Measurements from ENCODE around the gene SLC25A21. TPM values are rescaled to one million over a fixed set of nuclear protein-coding genes. Genes with fewer than 3 reads are reported as not detected.

SLC25A21 gene
- total RNA-seq, 4 donors from 2014 or later: 0.39 to 3.3 (median 1.2) TPM

DNA sequence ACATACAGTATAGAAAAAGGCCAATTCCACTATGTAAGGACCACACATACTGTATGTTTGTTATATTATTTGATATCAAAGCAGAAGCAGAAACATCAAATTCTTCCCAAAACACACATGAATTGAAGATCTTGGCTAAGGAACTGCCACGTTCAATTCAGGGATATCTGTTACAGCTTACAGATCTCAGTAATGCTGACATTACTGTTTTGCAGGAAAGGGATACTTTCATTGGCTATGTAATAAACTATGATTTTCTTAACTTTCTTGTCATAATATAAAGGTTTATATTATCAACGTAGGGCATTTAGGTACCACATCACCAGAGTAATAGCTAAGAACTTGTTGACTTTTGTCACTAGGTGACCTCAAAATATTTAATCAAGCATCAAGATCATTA lies 362.2 kb downstream of the SLC25A21 start:
- intact Hi-C loops (cut with DNase I): no loop called here
- H3K9me3 ChIP-seq: no peaks in the 10 kb centered on the region

DNA sequence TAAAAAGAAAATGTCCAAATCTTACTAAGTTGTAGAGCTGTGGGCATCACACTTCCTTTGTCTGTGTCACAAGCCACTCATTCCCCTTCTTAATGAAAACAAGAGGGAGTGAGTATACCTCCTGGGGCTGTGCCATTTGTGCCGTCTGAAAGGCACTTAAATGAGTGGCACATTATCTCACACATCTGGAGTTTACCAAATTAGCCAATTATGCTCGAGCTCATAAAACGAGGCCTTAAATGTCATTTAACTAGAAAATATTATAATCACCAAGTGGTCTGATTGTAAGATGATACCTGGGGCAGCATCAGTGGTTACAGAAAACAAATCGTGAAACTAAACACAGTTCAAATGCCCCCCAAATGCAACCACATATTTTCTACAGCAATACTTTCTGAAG lies 364.7 kb downstream of the SLC25A21 start:
- Histone ChIP-seq H3K4me1 (no peaks in the 10 kb centered on the region), H3K36me3 (no peaks in the 10 kb centered on the region), H3K27me3 (no peaks in the 10 kb centered on the region), H3K9me3 (no peaks in the 10 kb centered on the region), H3K27ac (replicated peaks in 1 of 4) (no peak overlapping the region), H3K4me3 (no peak overlapping the region)
- 64% methylated on average over 4 of the region's 4 CpGs for WGBS
- DNase-seq (ENCODE audit: extremely low spot score): no peak
- intact Hi-C loops (cut with DNase I): no loop called here
- no peak for TF ChIP-seq EP300 (IDR thresholded peaks at IDR 0.05)
- TF ChIP-seq POLR2AphosphoS5 (IDR thresholded peaks at IDR 0.05): no peak
- TF ChIP-seq POLR2A (IDR thresholded peaks at IDR 0.05; ENCODE audit: low read depth): no peak
- TF ChIP-seq, protein P1, sequence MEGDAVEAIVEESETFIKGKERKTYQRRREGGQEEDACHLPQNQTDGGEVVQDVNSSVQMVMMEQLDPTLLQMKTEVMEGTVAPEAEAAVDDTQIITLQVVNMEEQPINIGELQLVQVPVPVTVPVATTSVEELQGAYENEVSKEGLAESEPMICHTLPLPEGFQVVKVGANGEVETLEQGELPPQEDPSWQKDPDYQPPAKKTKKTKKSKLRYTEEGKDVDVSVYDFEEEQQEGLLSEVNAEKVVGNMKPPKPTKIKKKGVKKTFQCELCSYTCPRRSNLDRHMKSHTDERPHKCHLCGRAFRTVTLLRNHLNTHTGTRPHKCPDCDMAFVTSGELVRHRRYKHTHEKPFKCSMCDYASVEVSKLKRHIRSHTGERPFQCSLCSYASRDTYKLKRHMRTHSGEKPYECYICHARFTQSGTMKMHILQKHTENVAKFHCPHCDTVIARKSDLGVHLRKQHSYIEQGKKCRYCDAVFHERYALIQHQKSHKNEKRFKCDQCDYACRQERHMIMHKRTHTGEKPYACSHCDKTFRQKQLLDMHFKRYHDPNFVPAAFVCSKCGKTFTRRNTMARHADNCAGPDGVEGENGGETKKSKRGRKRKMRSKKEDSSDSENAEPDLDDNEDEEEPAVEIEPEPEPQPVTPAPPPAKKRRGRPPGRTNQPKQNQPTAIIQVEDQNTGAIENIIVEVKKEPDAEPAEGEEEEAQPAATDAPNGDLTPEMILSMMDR (IDR thresholded peaks at IDR 0.05): no peak

More for the DNA sequence above, 362.2 kb downstream of the SLC25A21 start:
- Histone ChIP-seq H3K4me3 (no peak overlapping the region), H3K36me3 (no peaks in the 10 kb centered on the region), H3K27me3 (no peaks in the 10 kb centered on the region), H3K27ac (replicated peaks in 1 of 4) (no peak overlapping the region), H3K4me1 (no peaks in the 10 kb centered on the region)
- 81% methylated on average over 2 of the region's 2 CpGs for whole genome bisulfite sequencing
- no peak for DNase-seq (ENCODE audit: extremely low spot score)
- TF ChIP-seq EP300 (IDR thresholded peaks at IDR 0.05) (no peak), POLR2A (IDR thresholded peaks at IDR 0.05; ENCODE audit: low read depth) (no peak), POLR2AphosphoS5 (IDR thresholded peaks at IDR 0.05) (no peak)
- TF ChIP-seq, protein P1 (IDR thresholded peaks at IDR 0.05): no peak

DNA sequence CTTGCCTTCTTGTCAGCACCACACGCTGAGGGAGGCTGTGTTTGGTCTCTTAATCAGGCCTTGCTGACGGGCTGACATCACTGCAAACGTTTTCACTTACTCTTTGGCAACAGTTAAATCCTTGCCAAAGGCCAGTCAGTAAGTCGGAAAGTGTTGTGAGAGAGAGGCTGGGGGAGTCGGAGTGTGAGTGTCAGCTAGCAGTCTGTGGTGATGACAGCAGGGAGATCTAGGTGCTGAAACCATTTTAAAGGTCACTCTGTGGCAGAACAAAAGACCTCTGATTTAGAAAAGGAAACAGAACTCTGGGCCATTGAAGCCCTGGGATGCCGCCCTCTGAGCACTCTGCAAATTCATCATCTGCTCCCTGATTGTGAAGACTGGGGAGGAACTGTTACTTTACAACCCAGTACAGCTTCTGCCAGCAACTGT lies 367.3 kb downstream of the SLC25A21 start:
- DNase-seq (ENCODE audit: extremely low spot score): no peak
- intact Hi-C loops (cut with DNase I): no loop called here
- Histone ChIP-seq H3K36me3 (no peaks in the 10 kb centered on the region), H3K27me3 (no peaks in the 10 kb centered on the region), H3K9me3 (no peaks in the 10 kb centered on the region), H3K4me1 (no peaks in the 10 kb centered on the region), H3K4me3 (no peak overlapping the region), H3K27ac (replicated peaks in 1 of 4) (no peak overlapping the region)
- TF ChIP-seq POLR2AphosphoS5 (IDR thresholded peaks at IDR 0.05) (no peak), POLR2A (IDR thresholded peaks at IDR 0.05; ENCODE audit: low read depth) (no peak), EP300 (IDR thresholded peaks at IDR 0.05) (no peak)
- TF ChIP-seq, protein P1 (IDR thresholded peaks at IDR 0.05): no peak
- WGBS: 36% methylated on average over 6 of the region's 6 CpGs

DNA sequence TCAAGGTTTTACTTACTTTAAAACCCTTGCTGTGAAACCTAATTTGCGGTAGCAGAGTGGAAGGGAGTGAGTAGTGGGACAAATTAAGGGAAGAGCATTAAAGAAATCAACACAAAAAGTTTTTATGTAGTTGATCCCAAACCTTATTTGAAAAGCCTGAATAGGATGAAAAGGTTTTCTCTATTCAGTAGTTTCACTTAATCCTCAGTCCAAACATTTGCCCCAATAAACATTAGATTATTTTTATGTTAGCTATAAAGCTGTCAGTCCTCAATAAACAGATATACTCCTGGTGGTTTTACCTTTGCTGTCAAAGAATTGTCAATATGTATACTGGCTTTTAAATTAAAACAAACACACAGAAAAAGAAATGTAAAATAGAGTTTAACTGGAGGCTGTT lies 374.8 kb downstream of the SLC25A21 start:
- H3K9me3 ChIP-seq: no peaks in the 10 kb centered on the region
- no peaks in the 10 kb centered on the region for H3K36me3 ChIP-seq
- TF ChIP-seq POLR2A (IDR thresholded peaks at IDR 0.05; ENCODE audit: low read depth) (no peak), EP300 (IDR thresholded peaks at IDR 0.05) (no peak)
- H3K27me3 ChIP-seq: no peaks in the 10 kb centered on the region
- no peak overlapping the region for H3K27ac ChIP-seq (replicated peaks in 1 of 4)
- intact Hi-C loops (cut with DNase I): no loop called here
- no peaks in the 10 kb centered on the region for H3K4me1 ChIP-seq
- 80% methylated on average over 1 of the region's 1 CpG for WGBS
- no peak for DNase-seq (ENCODE audit: extremely low spot score)
- no peak overlapping the region for H3K4me3 ChIP-seq

DNA sequence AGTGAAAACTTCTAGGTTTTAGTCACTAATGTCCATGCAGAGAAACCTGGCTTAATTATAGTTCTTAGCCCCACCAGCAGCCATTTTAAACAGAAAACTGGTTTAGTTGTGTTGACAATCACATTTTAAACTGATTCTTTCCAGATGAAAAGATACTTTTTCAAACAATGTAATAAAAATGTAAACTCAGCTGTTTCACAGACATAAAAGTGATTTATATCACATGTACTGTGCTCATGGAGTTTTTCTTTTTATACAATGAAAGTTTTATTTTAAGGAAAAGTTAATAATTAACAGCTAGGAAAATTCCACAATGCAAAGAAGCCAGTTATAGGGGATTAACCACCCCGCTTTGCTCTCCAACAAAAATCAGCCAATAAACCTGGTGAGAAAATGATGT lies 381.0 kb downstream of the SLC25A21 start:
- Histone ChIP-seq H3K27ac (replicated peaks in 1 of 4) (no peak overlapping the region), H3K9me3 (no peaks in the 10 kb centered on the region), H3K4me1 (no peaks in the 10 kb centered on the region), H3K4me3 (no peak overlapping the region), H3K27me3 (no peaks in the 10 kb centered on the region), H3K36me3 (no peaks in the 10 kb centered on the region)
- intact Hi-C loops (cut with DNase I): no loop called here
- TF ChIP-seq POLR2A (IDR thresholded peaks at IDR 0.05; ENCODE audit: low read depth) (no peak), EP300 (IDR thresholded peaks at IDR 0.05) (no peak), POLR2AphosphoS5 (IDR thresholded peaks at IDR 0.05) (no peak)
- TF ChIP-seq, protein P1 (IDR thresholded peaks at IDR 0.05): no peak
- 87% methylated on average over 1 of the region's 1 CpG for whole genome bisulfite sequencing
- DNase-seq (ENCODE audit: extremely low spot score): no peak
